DOHH2 (cell line): ENCODE data around the gene C3orf33.

Source experiments
- EZH2phosphoT487 ChIP-seq: fragments of 200-600 bp; sonication (generic); IDR thresholded peaks from 2 replicates; pipeline ENCODE4 v1.6.1; 2017; ENCODE audit warnings: borderline replicate concordance, mild to moderate bottlenecking, antibody characterized with exemption, low read length, moderate library complexity, mixed read lengths
- TF ChIP-seq, protein P1 (sequence below): fragments of 200-600 bp; sonication (generic); IDR thresholded peaks from one replicate; pipeline ENCODE4 v1.5.1; 2014; ENCODE audit warnings: antibody characterized with exemption, mild to moderate bottlenecking, low read depth, low read length; ENCODE audit not compliant: poor library complexity, severe bottlenecking

DNA sequence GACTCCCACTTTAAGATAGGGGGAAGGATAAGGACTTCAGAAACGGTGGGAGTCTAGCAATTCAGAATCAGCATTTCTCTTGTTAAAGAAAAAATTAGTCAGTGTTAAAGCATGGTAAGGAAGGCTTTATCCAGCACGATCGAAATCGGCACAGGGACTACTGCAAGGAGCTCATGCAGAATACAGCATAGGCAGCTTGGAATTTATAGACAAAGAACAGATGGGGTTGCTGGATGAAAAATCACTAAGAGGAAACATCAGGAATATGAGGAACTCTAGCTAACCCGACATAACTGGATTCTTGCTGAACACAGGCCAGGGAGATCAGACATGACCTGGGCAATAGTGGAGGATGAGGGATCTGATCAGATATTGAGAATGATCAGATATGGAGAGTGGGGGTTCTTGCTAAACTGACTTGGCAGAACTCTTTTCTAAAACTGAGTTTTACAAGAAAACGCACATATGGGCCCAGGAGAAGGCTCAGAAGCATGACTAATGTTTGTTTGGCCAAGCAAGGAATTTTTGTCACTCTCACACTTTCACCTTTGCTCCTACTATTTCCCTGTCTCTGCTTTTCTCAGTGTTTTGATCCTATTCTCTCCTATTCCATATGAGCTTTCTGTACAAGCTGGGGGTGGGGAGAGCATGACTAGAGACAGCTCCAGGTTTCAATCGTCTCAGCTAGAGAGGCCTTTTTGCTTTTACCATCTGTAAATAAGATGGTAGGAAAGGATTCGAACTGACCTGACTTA lies 57.3 kb downstream of the C3orf33 start:
- TF ChIP-seq, protein P1, sequence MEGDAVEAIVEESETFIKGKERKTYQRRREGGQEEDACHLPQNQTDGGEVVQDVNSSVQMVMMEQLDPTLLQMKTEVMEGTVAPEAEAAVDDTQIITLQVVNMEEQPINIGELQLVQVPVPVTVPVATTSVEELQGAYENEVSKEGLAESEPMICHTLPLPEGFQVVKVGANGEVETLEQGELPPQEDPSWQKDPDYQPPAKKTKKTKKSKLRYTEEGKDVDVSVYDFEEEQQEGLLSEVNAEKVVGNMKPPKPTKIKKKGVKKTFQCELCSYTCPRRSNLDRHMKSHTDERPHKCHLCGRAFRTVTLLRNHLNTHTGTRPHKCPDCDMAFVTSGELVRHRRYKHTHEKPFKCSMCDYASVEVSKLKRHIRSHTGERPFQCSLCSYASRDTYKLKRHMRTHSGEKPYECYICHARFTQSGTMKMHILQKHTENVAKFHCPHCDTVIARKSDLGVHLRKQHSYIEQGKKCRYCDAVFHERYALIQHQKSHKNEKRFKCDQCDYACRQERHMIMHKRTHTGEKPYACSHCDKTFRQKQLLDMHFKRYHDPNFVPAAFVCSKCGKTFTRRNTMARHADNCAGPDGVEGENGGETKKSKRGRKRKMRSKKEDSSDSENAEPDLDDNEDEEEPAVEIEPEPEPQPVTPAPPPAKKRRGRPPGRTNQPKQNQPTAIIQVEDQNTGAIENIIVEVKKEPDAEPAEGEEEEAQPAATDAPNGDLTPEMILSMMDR, result no peak
- no peak for TF ChIP-seq EZH2phosphoT487
